Stimulated activated CD4-positive, alpha-beta T cell treated with anti-CD3 and anti-CD28 coated beads, Interleukin-1b, Interleukin-23, amount 100 ng/mL, for 48 hours (primary cell): ENCODE data around the gene PHLDB2.
A peak's percentile ranks its signal among the peaks of the same experiment; 100 is the strongest.

Experiments used
- DNase-seq: peaks from one replicate; pipeline ENCODE4 v3.0.0-alpha.2; 2020

PHLDB2 gene

DNA sequence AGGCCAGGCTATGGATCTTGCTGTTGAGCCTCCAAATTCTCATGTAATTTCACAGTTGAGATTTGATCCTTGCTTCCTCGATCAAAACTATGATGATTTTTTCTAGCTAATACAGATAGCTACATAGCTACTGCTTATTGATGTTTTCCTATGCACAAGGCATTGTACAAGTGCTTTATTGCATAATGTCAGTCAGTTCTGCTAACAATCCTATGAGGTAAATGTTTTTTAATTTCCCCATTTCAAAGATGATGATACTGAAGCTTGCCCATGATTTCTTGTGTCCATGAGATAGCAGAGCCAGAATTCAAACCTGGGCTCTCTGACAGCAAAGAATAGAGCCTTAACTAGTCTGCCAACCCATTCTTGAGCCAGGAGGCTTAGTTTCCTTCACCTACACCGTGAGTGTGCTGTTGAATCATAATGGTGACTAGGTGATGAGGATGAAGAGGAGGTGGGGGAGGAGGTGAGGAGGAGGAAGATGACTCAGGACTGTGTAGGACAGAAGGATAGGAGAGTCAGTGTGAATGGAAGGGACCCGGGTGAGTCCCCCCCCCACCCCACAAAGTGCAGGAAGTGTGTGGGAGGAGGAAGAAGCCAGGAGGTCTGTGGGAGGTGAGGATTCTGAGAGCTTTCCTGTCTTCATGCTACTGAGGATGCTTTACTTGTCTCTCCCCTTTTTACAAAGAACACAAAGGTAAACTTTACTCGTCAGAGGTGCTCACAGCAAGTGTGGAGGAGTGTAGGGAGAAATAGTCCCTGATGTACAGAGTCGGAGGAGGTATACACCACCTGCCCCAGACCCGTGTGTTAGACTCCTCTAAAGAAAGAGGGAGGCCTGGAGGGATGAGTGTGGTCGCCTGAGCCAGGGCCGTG lies 143.3 kb downstream of the PHLDB2 start:
- DNase-seq, result peak; percentile 65

DNA sequence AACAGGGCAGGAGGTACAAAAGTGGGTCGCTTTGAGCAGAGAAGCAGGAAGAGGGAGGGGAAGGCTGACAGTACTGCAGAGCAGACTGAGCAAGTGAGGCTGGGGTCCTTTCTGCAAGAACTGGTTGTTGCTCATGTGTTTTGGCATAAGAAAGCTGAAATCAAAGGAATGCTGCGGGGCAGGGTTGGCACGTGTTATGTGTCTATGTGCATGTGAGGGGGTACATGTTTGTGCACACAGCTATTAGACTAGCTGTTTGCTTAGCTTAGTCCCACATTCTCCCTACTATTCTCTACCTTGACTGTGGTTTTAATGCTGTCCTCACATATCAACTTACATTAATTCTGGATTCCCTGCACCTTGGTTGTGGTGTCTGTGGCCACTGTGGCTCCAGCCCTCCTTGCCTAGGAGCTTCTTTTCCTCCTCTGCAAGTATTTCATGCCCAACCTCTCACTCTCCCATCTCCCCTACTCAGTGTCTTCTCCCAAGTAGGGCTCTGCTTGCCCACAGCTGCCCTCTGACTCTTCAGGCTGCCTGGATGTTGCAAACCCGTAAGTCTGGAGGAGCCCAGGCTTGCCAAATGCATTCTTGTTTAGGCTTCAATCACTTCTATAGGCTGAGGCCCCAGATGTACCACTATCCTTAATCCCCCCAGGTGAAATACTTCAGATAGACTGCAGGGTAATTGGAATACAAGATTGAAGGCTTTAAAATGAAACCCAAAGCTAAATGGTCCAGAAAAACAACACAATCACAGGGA lies 144.4 kb downstream of the PHLDB2 start:
- DNase-seq, result no peak

DNA sequence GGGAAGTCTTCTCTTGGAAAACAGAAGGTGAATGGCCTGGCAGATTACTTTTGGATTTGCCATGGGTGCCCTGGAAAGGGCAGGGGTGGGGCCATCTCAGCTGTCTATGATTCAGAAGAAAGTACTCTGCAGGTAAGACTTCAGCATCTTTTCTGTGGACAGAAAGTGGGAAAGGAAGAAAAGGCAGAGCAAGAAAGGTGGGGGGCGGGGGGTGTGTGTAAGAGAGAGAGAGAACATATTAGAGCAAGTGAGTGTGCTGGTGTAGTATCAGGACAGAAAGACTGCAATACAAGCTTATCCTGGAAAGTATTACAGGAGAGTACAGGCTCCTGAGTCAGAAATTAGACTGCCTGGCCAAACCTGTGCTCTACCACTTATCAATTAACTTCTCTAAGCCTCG lies 145.1 kb downstream of the PHLDB2 start:
- DNase-seq, result no peak

- DNase-seq, result no peak
Observed at GRCh38 chr3:112004669-112005068, 145.6 kb downstream of the PHLDB2 start.

- peak; percentile 19 for DNase-seq
Observed at GRCh38 chr3:112005091-112005672, 146.1 kb downstream of the PHLDB2 start.

GRCh38 chr3:112007633-112008032 lies 148.6 kb downstream of the PHLDB2 start:
- DNase-seq, result no peak

GRCh38 chr3:112009670-112010069 lies 150.6 kb downstream of the PHLDB2 start:
- DNase-seq, result no peak

GRCh38 chr3:112010636-112011035 lies 151.6 kb downstream of the PHLDB2 start:
- no peak for DNase-seq

- no peak for DNase-seq
Observed at GRCh38 chr3:112011376-112011940, 152.4 kb downstream of the PHLDB2 start.

DNA sequence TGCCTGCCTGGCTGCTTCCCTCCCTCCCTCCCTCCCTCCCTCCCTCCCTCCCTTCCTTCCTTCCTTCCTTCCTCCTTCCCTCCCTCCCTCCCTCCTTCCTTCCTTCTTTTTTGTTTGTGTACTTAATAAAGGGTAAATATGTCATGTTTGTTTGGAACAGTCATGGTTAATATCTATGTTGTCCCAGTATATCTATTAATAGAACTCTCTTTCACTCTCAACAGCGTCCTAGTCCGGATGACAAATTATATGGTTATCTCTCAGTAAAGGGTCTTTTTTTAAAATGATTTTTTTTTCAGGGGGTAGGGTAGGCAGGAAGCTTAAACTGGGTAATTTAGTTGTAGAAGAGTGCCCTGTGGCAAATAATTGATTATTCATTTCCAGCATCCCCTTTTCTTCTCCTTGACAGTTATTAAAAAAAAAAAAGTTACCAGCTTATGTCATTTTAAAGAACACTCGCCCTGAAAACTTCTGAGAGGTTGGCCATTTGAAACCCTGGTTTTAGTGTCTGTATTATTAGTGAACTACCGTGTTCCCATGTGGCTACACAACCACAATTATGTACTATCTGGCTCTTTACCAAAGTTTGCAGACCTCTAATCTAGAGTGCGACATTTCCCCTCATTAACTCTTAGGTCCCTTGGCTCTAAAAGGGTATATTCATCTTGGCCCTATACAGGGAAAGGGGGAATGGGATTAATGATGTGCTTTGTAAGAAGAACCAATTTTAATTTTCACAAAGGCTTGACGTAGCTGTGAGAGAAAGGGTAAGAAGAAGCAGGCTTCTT lies 153.3 kb downstream of the PHLDB2 start:
- DNase-seq, result no peak

DNA sequence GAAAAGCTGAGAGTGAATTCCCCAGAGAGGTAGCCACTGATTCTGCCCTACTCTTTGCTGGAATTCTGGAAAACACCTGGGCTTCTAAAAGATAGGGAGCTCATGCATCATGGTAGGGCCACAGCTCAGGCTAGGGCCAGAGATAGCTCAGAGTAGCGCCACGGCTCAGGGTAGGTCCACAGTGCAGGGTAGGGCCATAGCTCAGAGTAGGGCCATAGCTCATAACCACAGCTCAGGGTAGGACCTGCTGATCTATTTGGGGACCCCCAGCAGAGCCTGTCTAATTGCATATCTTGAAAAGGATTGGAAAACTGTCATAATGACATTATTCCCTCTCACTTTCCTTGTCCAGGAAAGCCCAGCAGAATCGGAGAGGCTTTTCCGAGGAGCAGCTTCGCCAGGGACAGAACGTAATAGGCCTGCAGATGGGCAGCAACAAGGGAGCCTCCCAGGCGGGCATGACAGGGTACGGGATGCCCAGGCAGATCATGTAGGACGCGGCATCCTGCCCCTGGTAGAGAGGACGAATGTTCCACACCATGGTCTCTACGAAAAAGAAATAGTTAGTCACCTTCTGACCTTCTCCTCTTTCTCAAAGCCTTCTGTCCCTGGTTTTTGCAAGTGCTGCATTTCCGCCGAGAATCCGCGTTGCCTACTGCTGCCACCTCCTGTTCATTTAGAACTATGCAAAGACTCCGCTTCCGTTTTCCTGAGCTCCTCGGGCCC lies 154.2 kb downstream of the PHLDB2 start:
- peak; percentile 69 for DNase-seq

DNA sequence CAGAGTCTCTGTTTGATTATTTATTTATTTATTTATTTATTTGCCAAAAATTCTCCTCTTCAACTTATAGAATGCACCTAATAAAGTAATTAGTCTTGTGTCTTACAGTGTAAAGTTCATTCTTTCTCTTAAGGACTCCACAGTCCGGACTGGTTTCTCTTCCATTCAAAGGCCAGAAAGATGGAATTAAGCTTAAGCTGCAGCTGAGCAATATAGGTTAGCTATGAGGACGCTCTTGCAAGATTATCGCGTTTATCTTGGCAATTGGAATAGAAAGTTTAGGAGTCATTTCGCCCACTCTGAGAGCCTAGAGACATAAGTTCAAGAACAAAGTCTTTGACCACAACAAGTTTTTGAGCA lies 154.7 kb downstream of the PHLDB2 start:
- DNase-seq, result no peak

DNA sequence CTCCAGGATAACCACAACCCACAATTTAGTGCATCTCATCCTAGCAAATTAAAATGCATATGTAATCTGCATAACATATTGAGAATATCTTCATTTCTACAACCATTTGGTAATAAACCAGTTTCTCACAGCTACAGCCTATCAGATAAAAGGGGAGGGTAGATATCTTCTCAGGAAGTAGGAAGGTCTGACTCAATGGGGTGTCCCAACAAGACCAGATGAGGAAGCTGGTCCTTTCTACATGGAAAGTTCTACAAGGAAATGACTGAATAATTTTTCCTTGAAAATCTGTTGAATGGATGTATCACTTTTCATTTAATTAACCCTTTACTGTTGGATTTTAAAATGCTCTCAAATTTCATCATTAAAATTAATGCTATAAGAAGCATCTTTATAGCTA lies 158.0 kb downstream of the PHLDB2 start:
- DNase-seq, result no peak

DNA sequence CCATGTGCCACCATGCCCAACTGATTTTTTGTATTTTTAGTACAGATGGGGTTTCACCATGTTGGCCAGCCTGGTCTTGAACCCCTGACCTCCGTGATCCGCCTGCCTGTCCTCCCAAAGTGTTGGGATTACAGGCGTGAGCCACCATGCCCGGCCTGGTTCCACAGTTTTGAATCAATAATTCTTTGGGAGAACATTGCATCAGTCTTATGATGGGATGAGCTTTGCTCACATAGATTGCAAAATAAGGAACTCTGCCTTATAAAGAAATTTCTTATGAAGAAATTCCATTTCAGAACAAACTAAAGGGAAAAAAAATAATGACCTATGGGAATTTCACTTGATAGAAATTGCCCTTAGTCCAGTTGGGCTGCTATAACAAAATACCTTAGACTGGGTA lies 159.6 kb downstream of the PHLDB2 start:
- no peak for DNase-seq

GRCh38 chr3:112019716-112020115 lies 160.7 kb downstream of the PHLDB2 start:
- DNase-seq, result no peak

- no peak for DNase-seq
Observed at GRCh38 chr3:112020674-112021085, 161.6 kb downstream of the PHLDB2 start.
